GM19035 (cell line): ENCODE results near the gene TNFAIP6.
"Not testable (repeated sequence)": the region's sequence is repeated elsewhere in the genome, so short reads cannot be mapped to it uniquely, and the experiment has no call there.

Experiments used
- ATAC-seq: cut with Tn5 transposase; IDR thresholded peaks from one replicate; pipeline ENCODE4 v1.9.1; 2021; ENCODE audit not compliant: unreplicated experiment

The TNFAIP6 gene

GRCh38 chr2:151357359-151357758 lies at the start of gene TNFAIP6:
Gene TNFAIP6 (plus strand): TSS chr2:151357592. CDS start chr2:151357667, 75 bp downstream.
- no peak for ATAC-seq

- ATAC-seq = not testable (repeated sequence)
These were observed 47.1 kb upstream of the TNFAIP6 start for GRCh38 chr2:151310313-151310712.

GRCh38 chr2:151312440-151312839 lies 45.0 kb upstream of the TNFAIP6 start:
- not testable (repeated sequence) for ATAC-seq

GRCh38 chr2:151315381-151315903 lies 42.0 kb upstream of the TNFAIP6 start:
- ATAC-seq = no peak

GRCh38 chr2:151325581-151326095 lies 31.8 kb upstream of the TNFAIP6 start:
- ATAC-seq = no peak

- no peak for ATAC-seq
These were observed 30.8 kb upstream of the TNFAIP6 start for GRCh38 chr2:151326554-151326953.

- ATAC-seq = no peak
These were observed 27.4 kb upstream of the TNFAIP6 start for GRCh38 chr2:151329998-151330397.

- no peak for ATAC-seq
These were observed 24.3 kb upstream of the TNFAIP6 start for GRCh38 chr2:151333083-151333482.

GRCh38 chr2:151334082-151334815 lies 23.1 kb upstream of the TNFAIP6 start:
- no peak for ATAC-seq

GRCh38 chr2:151336863-151337371 lies 20.5 kb upstream of the TNFAIP6 start:
- no peak for ATAC-seq

- no peak for ATAC-seq
These were observed 19.7 kb upstream of the TNFAIP6 start for GRCh38 chr2:151337643-151338042.

- ATAC-seq = no peak
These were observed 19.3 kb upstream of the TNFAIP6 start for GRCh38 chr2:151338115-151338514.

GRCh38 chr2:151343073-151343472 lies 14.3 kb upstream of the TNFAIP6 start:
- ATAC-seq = no peak

GRCh38 chr2:151344191-151344590 lies 13.2 kb upstream of the TNFAIP6 start:
- ATAC-seq = not testable (repeated sequence)

GRCh38 chr2:151344906-151345305 lies 12.5 kb upstream of the TNFAIP6 start:
- ATAC-seq = no peak

GRCh38 chr2:151347294-151347693 lies 10.1 kb upstream of the TNFAIP6 start:
- ATAC-seq = no peak

- no peak for ATAC-seq
These were observed 9.5 kb upstream of the TNFAIP6 start for GRCh38 chr2:151347906-151348305.

GRCh38 chr2:151350579-151351195 lies 6.7 kb upstream of the TNFAIP6 start:
- ATAC-seq = no peak

- ATAC-seq = no peak
These were observed 3.4 kb upstream of the TNFAIP6 start for GRCh38 chr2:151353995-151354394.

- no peak for ATAC-seq
These were observed 2.6 kb upstream of the TNFAIP6 start for GRCh38 chr2:151354807-151355206.

GRCh38 chr2:151358166-151358970 lies 976 bp downstream of the TNFAIP6 start:
- no peak for ATAC-seq
